ENCODE data around the gene SLC4A1.

DNA sequence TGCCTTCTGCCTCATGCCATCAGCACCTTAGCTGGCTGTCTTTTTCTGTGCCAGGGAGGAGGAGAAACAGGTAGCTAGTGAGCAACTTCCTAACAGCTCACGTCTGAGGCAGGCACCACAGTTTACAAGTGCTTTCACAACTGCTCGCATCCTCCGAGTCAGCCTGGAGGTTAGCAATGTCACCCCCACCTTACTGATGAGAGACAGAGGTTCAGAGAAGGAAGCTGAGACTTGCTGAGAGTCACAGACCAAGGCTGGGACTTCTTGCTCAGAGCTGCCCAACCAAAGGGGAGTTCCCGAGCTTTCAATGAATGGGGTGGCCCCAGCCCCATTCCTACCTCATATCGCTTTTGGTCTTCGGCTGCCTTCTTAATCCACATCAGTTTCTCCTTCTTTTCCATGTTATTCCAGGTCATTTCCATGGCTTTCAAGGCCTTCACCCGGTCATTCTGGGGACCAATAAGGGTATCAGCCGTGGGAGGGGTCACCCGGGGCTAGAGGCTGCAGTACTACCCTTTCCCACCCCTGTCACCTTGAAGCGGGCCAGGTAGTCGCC lies 58.1 kb downstream of the SLC4A1 start:
- TF ChIP-seq, protein P1, sequence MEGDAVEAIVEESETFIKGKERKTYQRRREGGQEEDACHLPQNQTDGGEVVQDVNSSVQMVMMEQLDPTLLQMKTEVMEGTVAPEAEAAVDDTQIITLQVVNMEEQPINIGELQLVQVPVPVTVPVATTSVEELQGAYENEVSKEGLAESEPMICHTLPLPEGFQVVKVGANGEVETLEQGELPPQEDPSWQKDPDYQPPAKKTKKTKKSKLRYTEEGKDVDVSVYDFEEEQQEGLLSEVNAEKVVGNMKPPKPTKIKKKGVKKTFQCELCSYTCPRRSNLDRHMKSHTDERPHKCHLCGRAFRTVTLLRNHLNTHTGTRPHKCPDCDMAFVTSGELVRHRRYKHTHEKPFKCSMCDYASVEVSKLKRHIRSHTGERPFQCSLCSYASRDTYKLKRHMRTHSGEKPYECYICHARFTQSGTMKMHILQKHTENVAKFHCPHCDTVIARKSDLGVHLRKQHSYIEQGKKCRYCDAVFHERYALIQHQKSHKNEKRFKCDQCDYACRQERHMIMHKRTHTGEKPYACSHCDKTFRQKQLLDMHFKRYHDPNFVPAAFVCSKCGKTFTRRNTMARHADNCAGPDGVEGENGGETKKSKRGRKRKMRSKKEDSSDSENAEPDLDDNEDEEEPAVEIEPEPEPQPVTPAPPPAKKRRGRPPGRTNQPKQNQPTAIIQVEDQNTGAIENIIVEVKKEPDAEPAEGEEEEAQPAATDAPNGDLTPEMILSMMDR (IDR thresholded peaks at IDR 0.05): no peak
- TF ChIP-seq POLR2A (IDR thresholded peaks at IDR 0.05) (no peak), EP300 (IDR thresholded peaks at IDR 0.05) (no peak)
